HepG2 (cell line): ENCODE results near the gene COX4I1. TPM values are rescaled to one million over a fixed set of nuclear protein-coding genes. Genes with fewer than 3 reads are reported as not detected.

ENCODE experiments used
- BRF2 ChIP-seq: sonication (generic); formaldehyde crosslinking; IDR thresholded peaks from 2 replicates; pipeline ENCODE4 v1.8.1; 2022; ENCODE audit warnings: mild to moderate bottlenecking, missing genetic modification reagents
- GATAD2A ChIP-seq: IDR thresholded peaks from 2 replicates; pipeline ENCODE4 v1.6.1; 2016
- JARID2 ChIP-seq: sonication (generic); formaldehyde crosslinking; IDR thresholded peaks from 2 replicates; pipeline ENCODE4 v1.8.1; 2023; ENCODE audit warnings: missing genetic modification reagents, inconsistent platforms; ENCODE audit not compliant: insufficient replicate concordance
- RBFOX2 ChIP-seq: fragments of 200-400 bp; formaldehyde crosslinking; IDR thresholded peaks from 2 replicates; pipeline ENCODE4 v1.6.1; 2017; ENCODE audit warnings: low read depth, mild to moderate bottlenecking, low read length
- SRY ChIP-seq: sonication (generic); formaldehyde crosslinking; IDR thresholded peaks from 2 replicates; pipeline ENCODE4 v1.8.0; 2022; ENCODE audit warnings: mild to moderate bottlenecking, missing genetic modification reagents
- ZBTB43 ChIP-seq: sonication (generic); formaldehyde crosslinking; conservative IDR thresholded peaks from 2 replicates; pipeline ENCODE4 v1.4.0; 2020; ENCODE audit warnings: missing genetic modification reagents
- ZNF12 ChIP-seq: sonication (generic); formaldehyde crosslinking; IDR thresholded peaks from 2 replicates; pipeline ENCODE4 v1.5.0; 2020; ENCODE audit warnings: missing genetic modification reagents
- ZNF318 ChIP-seq: sonication (generic); formaldehyde crosslinking; IDR thresholded peaks from 2 replicates; pipeline ENCODE4 v1.4.0; 2020; ENCODE audit warnings: mild to moderate bottlenecking, missing genetic modification reagents
- ZNF567 ChIP-seq: sonication (generic); formaldehyde crosslinking; IDR thresholded peaks from 2 replicates; pipeline ENCODE4 v1.8.1; 2023; ENCODE audit warnings: mild to moderate bottlenecking, missing genetic modification reagents, borderline replicate concordance
- ZNF703 ChIP-seq: sonication (generic); formaldehyde crosslinking; IDR thresholded peaks from 2 replicates; pipeline ENCODE4 v1.5.1; 2020; ENCODE audit warnings: missing genetic modification reagents, mild to moderate bottlenecking, moderate library complexity, borderline replicate concordance
- ZNF788 ChIP-seq: sonication (generic); formaldehyde crosslinking; IDR thresholded peaks from 2 replicates; pipeline ENCODE4 v1.5.0; 2020; ENCODE audit warnings: mild to moderate bottlenecking, missing genetic modification reagents, borderline replicate concordance
- polyA plus RNA-seq, 8 experiments: library from polyadenylated mRNA; depleted of rRNA in 3 of 8; stranded (reverse) in 7 of 8; unstranded in 1 of 8; fragments of >200 nt; fragmentation: Illumina TruSeq in 4 of 8; extraction: Trizol in 4 of 8; gene quantifications; 2 replicates each; pipeline versions ENCODE4 v1.2.1 to v1.2.3, GENCODE V29; 2011 to 2016; ENCODE audit warnings: low read depth in 4 of 8, missing spikeins in 1 of 8, mixed read lengths in 1 of 8; ENCODE audit not compliant: insufficient read depth in 1 of 8
- total RNA-seq, 5 experiments: library from RNA; depleted of rRNA; stranded (reverse); fragments of >200 nt; fragmentation: Illumina TruSeq; extraction: Trizol; gene quantifications; 2 replicates each; pipeline ENCODE4 v1.2.3, GENCODE V29; 2016; ENCODE audit warnings: low read depth in 1 of 5
- TF ChIP-seq, protein P1 (sequence below): sonication (generic); formaldehyde crosslinking; IDR thresholded peaks from 2 replicates; pipeline ENCODE4 v1.4.0; 2020; ENCODE audit warnings: missing genetic modification reagents
- TF ChIP-seq, protein P2 (sequence below): IDR thresholded peaks from 2 replicates; pipeline ENCODE4 v1.6.1; 2016; ENCODE audit warnings: low read depth, control low read depth

COX4I1 gene
- total and polyA plus RNA-seq, 2 of the 13 experiments (the other 11 are each of a cell fraction or from before 2014, with no cell fraction given), result 658 to 902 TPM

GRCh38 chr16:85847681-85848601 is 48.4 kb downstream of the COX4I1 start (continued):
- TF ChIP-seq, protein P1, sequence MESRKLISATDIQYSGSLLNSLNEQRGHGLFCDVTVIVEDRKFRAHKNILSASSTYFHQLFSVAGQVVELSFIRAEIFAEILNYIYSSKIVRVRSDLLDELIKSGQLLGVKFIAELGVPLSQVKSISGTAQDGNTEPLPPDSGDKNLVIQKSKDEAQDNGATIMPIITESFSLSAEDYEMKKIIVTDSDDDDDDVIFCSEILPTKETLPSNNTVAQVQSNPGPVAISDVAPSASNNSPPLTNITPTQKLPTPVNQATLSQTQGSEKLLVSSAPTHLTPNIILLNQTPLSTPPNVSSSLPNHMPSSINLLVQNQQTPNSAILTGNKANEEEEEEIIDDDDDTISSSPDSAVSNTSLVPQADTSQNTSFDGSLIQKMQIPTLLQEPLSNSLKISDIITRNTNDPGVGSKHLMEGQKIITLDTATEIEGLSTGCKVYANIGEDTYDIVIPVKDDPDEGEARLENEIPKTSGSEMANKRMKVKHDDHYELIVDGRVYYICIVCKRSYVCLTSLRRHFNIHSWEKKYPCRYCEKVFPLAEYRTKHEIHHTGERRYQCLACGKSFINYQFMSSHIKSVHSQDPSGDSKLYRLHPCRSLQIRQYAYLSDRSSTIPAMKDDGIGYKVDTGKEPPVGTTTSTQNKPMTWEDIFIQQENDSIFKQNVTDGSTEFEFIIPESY, result no peak; the same call in 1 of the 2 replicates
- TF ChIP-seq RBFOX2 (peak; percentile 60; the same call in 1 of the 2 replicates), ZNF567 (peak; percentile 62), ZNF788 (CRISPR knock-in tag) (peak; percentile 93; the same call in 1 of the 2 replicates), ZBTB43 (CRISPR knock-in tag) (peak; percentile 86; the same call in 1 of the 2 replicates), JARID2 (CRISPR knock-in tag) (peak; percentile 22), SRY (CRISPR knock-in tag) (peak; percentile 42; the same call in 1 of the 2 replicates), ZNF703 (CRISPR knock-in tag) (peak; percentile 60; the same call in 1 of the 2 replicates), GATAD2A (CRISPR knock-in tag) (peak; percentile 97), ZNF318 (CRISPR knock-in tag) (0 out of 2 replicates have a peak, but pooled peaks have one; percentile 63), BRF2 (peak; percentile 90; the same call in 1 of the 2 replicates), ZNF12 (CRISPR knock-in tag) (peak; percentile 64; the same call in 1 of the 2 replicates)
- TF ChIP-seq, protein P2, sequence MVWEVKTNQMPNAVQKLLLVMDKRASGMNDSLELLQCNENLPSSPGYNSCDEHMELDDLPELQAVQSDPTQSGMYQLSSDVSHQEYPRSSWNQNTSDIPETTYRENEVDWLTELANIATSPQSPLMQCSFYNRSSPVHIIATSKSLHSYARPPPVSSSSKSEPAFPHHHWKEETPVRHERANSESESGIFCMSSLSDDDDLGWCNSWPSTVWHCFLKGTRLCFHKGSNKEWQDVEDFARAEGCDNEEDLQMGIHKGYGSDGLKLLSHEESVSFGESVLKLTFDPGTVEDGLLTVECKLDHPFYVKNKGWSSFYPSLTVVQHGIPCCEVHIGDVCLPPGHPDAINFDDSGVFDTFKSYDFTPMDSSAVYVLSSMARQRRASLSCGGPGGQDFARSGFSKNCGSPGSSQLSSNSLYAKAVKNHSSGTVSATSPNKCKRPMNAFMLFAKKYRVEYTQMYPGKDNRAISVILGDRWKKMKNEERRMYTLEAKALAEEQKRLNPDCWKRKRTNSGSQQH, result peak; percentile 85
